Measurements from ENCODE around the gene MED12L. TPM values are rescaled to one million over a fixed set of nuclear protein-coding genes. Genes with fewer than 3 reads are reported as not detected.

MED12L gene
- total RNA-seq, 1 donor from 2014 or later = 1.3 TPM

- no peak for TF ChIP-seq CTCF (IDR thresholded peaks at IDR 0.05; ENCODE audit: insufficient read depth, low read length, poor library complexity, severe bottlenecking)
- DNase-seq (ENCODE audit: low read depth) = no peak
- Histone ChIP-seq H3K36me3 (ENCODE audit: control insufficient read depth, insufficient read depth, low read length) (no peaks in the 10 kb centered on the region), H3K27me3 (ENCODE audit: control insufficient read depth, insufficient read depth, low read length) (no peaks in the 10 kb centered on the region), H3K4me3 (ENCODE audit: low read depth, low read length) (no peak overlapping the region)
These were observed 92.9 kb downstream of the MED12L start for GRCh38 chr3:151178208-151178845.

- Histone ChIP-seq H3K27me3 (ENCODE audit: control insufficient read depth, insufficient read depth, low read length) (no peaks in the 10 kb centered on the region), H3K4me3 (ENCODE audit: low read depth, low read length) (no peak overlapping the region), H3K36me3 (ENCODE audit: control insufficient read depth, insufficient read depth, low read length) (no peaks in the 10 kb centered on the region)
- no peak for DNase-seq (ENCODE audit: low read depth)
- TF ChIP-seq CTCF (IDR thresholded peaks at IDR 0.05; ENCODE audit: insufficient read depth, low read length, poor library complexity, severe bottlenecking) = no peak
These were observed 97.0 kb downstream of the MED12L start for GRCh38 chr3:151182349-151183079.

- Histone ChIP-seq H3K4me3 (ENCODE audit: low read depth, low read length) (no peak overlapping the region), H3K27me3 (ENCODE audit: control insufficient read depth, insufficient read depth, low read length) (no peaks in the 10 kb centered on the region)
- no peak for TF ChIP-seq CTCF (IDR thresholded peaks at IDR 0.05; ENCODE audit: insufficient read depth, low read length, poor library complexity, severe bottlenecking)
These were observed 97.8 kb downstream of the MED12L start for GRCh38 chr3:151183265-151183671.

GRCh38 chr3:151191095-151191494 lies 105.6 kb downstream of the MED12L start:
- no peaks in the 10 kb centered on the region for H3K36me3 ChIP-seq (ENCODE audit: control insufficient read depth, insufficient read depth, low read length)
- H3K27me3 ChIP-seq (ENCODE audit: control insufficient read depth, insufficient read depth, low read length) = no peaks in the 10 kb centered on the region
- H3K4me3 ChIP-seq (ENCODE audit: low read depth, low read length) = no peak overlapping the region
- no peak for DNase-seq (ENCODE audit: low read depth)
- no peak for TF ChIP-seq CTCF (IDR thresholded peaks at IDR 0.05; ENCODE audit: insufficient read depth, low read length, poor library complexity, severe bottlenecking)

More at GRCh38 chr3:151183265-151183671, 97.8 kb downstream of the MED12L start:
- no peak for DNase-seq (ENCODE audit: low read depth)
- H3K36me3 ChIP-seq (ENCODE audit: control insufficient read depth, insufficient read depth, low read length) = no peaks in the 10 kb centered on the region

GRCh38 chr3:151192545-151192944 lies 107.1 kb downstream of the MED12L start:
- no peaks in the 10 kb centered on the region for H3K27me3 ChIP-seq (ENCODE audit: control insufficient read depth, insufficient read depth, low read length)
- H3K36me3 ChIP-seq (ENCODE audit: control insufficient read depth, insufficient read depth, low read length) = no peaks in the 10 kb centered on the region
- no peak for TF ChIP-seq CTCF (IDR thresholded peaks at IDR 0.05; ENCODE audit: insufficient read depth, low read length, poor library complexity, severe bottlenecking)
- no peak for DNase-seq (ENCODE audit: low read depth)
- H3K4me3 ChIP-seq (ENCODE audit: low read depth, low read length) = no peak overlapping the region

Data from kidney epithelial cell (primary cell).